ENCODE data around the gene WWOX. TPM values are rescaled to one million over a fixed set of nuclear protein-coding genes. Genes with fewer than 3 reads are reported as not detected.
"Not testable (repeated sequence)": the region's sequence is repeated elsewhere in the genome, so short reads cannot be mapped to it uniquely, and the experiment has no call there.

The WWOX gene
- total RNA-seq, 1 donor from 2014 or later: 19.1 TPM

GRCh38 chr16:79052198-79052597 lies 952.7 kb downstream of the WWOX start:
- not testable (repeated sequence) for DNase-seq (ENCODE audit: extremely low read depth, low read depth, low spot score)

- DNase-seq (ENCODE audit: extremely low read depth, low read depth, low spot score): no peak
Measured at GRCh38 chr16:79053577-79053976, 954.1 kb downstream of the WWOX start.

DNA sequence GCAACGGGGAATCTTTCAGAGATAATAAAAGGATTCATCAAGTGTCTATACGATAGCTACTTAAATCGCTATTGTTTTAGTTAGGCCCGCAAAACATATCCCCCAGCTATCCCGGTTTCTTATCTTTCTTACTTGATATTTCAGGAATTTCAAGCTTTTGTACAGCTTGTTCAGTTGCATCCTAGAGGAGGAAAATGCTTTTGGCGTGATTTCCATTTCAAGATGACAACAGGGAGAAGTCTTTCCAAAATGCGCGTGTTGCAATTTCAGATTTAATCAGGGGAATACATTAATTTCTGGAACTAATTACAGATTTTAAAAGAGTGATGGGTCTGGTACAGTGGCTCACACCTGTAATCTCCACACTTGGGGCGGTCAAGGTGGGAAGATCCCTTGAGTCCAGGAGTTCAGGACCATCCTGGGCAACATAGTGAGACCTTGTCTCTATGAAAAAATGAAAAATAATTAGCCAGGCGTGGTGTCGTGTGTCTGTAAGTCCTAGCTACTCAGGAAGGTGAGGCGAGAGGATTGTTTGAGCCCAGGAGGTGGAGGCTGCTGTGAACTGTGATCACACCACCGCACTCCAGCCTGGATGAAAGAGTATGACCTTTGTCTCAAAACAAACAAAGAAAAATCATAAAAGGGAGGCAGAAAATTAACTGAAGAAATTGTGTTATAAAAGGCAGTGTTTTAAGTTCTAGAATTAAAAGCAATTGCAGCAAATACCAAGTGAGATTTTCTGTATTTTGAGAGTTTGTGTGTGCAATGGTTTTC lies 954.9 kb downstream of the WWOX start:
- no peak for DNase-seq (ENCODE audit: extremely low read depth, low read depth, low spot score)

- no peak for DNase-seq (ENCODE audit: extremely low read depth, low read depth, low spot score)
Measured at GRCh38 chr16:79055251-79055970, 956.0 kb downstream of the WWOX start.

- no peak for DNase-seq (ENCODE audit: extremely low read depth, low read depth, low spot score)
Measured at GRCh38 chr16:79061181-79061580, 961.7 kb downstream of the WWOX start.

DNA sequence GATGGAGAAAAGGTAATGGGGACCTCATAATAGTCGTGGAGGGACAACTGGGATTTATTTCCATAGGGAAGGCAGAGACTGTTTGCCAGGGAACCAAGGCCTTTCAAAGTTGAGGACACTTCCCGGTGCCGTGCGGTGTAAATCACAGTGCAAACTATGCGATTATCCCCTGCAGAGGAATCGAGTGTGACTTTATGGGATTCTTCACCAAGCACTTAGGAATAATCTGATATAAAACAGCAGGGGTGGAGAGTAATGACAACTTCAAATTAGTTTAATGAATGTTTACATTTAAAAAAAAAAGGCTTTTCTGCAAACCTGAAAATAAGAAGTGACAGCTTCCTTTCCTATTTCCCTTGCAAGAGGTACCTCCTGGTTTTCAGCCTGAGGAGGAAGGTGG lies 962.9 kb downstream of the WWOX start:
- DNase-seq (ENCODE audit: extremely low read depth, low read depth, low spot score): no peak

DNA sequence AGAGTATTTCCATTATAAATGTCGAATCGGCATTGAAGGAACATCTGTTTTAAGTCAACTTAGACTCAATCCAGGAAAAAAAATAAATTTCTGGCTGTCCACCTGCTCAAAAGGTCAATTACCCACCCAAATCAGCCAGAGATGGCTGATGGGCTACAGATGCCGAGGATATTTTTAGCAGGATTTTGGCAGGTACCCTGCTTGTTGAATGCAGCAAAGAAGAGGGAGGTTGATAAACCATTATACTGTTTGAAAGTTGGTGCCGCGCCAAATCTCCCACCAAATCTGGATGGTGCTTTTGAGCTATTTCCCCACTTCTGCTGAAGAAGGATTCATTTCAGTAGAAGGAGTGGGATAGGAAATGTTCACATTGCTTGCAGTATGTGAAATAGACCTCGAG lies 963.4 kb downstream of the WWOX start:
- DNase-seq (ENCODE audit: extremely low read depth, low read depth, low spot score): no peak

GRCh38 chr16:79064256-79064972 lies 965.0 kb downstream of the WWOX start:
- no peak for DNase-seq (ENCODE audit: extremely low read depth, low read depth, low spot score)

DNA sequence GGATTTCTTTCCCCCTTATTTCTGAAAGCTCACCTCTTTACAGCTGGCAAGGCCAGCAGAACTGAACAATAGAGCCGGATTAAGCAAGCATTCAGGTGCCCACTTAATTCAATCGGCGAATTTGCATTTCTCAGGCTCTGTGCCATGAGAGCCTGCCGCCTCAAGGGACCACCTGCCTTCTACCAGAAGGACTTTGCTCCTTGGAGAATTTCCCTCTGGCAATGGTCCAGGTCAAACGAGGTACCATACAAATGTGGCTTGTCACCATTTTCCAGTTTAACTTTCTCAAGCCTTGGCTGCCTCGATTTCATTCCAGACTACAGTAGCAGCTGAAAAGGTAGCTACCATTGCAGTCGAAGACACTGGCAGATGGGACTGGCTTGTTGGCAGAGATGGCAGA lies 967.1 kb downstream of the WWOX start:
- DNase-seq (ENCODE audit: extremely low read depth, low read depth, low spot score): no peak

- no peak for DNase-seq (ENCODE audit: extremely low read depth, low read depth, low spot score)
Measured at GRCh38 chr16:79067600-79067999, 968.1 kb downstream of the WWOX start.

DNA sequence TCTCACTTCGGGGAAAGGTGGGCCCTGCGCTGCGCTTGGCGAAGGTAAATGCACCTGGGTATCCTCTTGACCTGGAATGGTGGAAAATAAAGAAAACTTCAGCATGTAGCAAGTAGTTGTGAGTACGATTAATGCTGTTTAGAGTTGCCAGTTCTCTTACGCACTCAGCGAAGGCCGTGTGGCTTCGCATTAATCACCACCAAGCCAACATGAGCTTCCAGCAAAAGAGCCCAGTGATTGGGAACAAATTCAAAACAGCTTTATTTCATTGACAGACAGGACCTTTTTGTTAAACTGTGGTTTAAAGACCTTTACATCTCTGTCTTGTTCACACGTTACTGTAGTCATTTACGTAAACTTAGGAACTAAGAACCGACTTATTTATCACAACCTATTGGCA lies 969.7 kb downstream of the WWOX start:
- DNase-seq (ENCODE audit: extremely low read depth, low read depth, low spot score): no peak

DNA sequence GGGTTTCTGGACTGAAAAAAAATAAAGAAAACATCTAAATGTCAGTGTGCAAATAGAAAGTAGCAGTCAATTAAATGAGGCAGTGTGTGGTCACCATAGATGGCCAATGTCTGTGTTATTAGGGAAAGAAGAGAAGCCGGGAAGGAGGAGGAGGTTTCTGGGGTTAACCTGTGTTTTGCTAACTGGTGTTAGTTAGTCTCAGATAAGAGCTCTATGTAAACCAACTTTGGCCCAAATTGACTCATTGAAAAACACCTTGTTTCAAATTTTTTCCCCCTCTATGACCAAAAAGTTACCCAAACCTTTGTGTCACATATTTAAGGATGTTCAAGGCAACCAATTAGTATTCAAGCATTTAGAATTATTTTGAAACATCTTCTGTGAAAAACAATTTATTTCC lies 970.2 kb downstream of the WWOX start:
- no peak for DNase-seq (ENCODE audit: extremely low read depth, low read depth, low spot score)

DNA sequence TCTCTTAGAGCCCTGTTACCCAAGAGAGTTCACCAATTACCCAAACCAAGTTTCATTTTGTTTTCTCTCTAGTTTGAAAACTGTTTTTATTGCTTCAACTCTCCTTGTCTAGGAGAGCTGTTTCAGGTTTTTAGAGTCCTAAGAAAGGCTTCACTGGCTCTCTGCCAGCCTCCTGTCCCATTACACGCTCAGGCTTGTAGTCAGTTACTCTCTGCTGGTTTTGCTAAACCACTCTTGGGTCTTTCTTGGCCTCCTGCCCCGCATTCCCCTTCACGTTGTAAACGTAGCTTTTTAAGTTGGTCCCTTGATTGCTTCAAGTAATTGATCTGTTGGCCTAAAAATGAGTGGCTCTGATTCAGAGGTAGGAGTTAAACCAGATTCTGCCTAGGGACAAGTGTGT lies 972.0 kb downstream of the WWOX start:
- no peak for DNase-seq (ENCODE audit: extremely low read depth, low read depth, low spot score)

DNA sequence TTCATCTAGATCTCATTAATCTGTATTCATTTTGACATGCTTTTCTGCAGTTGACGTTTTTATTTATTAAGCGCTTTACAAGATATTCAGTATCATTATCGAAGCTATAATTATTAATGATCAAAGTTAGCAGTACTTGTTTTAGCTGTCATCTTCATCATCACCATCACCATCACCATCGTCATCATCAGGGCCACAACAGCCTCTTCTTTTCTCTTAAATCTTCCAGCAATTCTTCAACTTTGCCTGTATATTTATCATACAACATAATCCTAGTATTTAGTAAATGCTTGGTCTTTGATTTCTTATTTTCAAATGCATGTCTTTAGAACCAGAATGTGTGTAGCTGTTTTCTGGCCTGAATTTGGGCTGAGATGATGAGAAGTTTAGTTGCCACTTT lies 973.1 kb downstream of the WWOX start:
- DNase-seq (ENCODE audit: extremely low read depth, low read depth, low spot score): no peak

DNA sequence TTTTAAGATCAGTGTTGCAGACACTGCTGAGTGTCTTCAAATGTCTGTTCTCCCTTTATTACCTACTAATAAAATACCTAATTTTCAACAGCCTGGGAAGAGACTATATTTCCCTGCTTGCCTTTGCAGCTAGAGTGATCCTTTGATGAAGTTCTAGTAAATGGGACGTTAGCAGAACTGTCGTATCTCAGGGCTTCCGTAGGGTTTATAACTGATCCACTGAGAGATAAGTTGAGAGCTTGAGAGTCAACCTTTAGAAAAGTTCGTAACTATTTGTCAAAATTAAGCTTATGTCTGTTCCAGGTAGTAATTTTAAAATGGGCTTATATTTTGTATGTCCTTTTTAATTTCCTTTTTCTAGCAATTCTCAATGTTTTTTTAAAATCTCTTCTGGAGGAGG lies 974.1 kb downstream of the WWOX start:
- DNase-seq (ENCODE audit: extremely low read depth, low read depth, low spot score): no peak

- no peak for DNase-seq (ENCODE audit: extremely low read depth, low read depth, low spot score)
Measured at GRCh38 chr16:79074541-79074940, 975.1 kb downstream of the WWOX start.

- no peak for DNase-seq (ENCODE audit: extremely low read depth, low read depth, low spot score)
Measured at GRCh38 chr16:79074951-79075350, 975.5 kb downstream of the WWOX start.

DNA sequence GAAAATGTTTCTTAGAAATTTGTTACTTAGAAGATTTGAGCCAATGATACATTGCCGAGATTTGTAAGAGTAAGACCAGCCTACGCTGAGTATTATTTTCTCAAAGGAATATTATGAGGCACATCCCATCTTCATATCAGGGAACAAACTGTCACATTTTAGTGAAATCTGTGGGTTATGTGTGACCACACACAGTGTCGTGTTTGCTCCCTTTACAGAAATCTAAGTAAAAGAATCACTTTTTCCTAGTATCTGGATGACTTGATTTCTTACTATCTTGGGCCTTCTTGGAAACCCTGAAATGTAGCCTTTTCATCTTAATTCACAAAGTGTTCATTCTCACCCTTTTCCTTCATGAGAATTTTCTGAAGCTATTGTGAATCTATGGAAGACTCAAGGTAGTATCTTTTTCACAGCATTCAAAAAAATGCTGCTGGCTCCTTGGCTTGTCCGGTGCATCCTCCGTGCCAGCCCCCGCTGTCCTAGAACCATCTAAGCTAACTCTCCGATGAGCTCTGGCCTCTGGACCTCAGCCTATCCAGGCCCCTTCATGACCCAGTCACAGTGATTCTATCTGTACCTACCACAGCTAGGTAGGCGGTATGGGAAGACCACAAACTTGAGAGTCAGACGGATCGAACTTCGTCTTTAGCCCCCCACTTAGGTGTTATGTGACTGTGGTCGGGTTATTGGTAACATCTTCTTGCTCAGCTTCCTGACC lies 976.8 kb downstream of the WWOX start:
- DNase-seq (ENCODE audit: extremely low read depth, low read depth, low spot score): no peak

- DNase-seq (ENCODE audit: extremely low read depth, low read depth, low spot score): no peak
Measured at GRCh38 chr16:79077346-79077745, 977.9 kb downstream of the WWOX start.

GRCh38 chr16:79079656-79080420 lies 980.4 kb downstream of the WWOX start:
- DNase-seq (ENCODE audit: extremely low read depth, low read depth, low spot score): no peak
